ENCODE measurements around the gene TMEM176B. TPM values are rescaled to one million over a fixed set of nuclear protein-coding genes. Genes with fewer than 3 reads are reported as not detected.

The TMEM176B gene
- total and polyA plus RNA-seq, 3 donors from 2014 or later = 3.9 to 69.3 (median 6.6) TPM

- H3K36me3 ChIP-seq (ENCODE audit: low read depth, missing control alignments) = no peaks in the 10 kb centered on the region
- H3K4me3 ChIP-seq = peak overlapping the region in 1 of 2 donors; percentile 1
- no peak for DNase-seq
- no peak for TF ChIP-seq POLR2A (IDR thresholded peaks at IDR 0.05)
- TF ChIP-seq CTCF (IDR thresholded peaks at IDR 0.05) = no peak
- no peaks in the 10 kb centered on the region for H3K9me3 ChIP-seq
- intact Hi-C loops (cut with DNase I; ENCODE audit: low total_unique reads) = no loop called here
- no peak overlapping the region for H3K27ac ChIP-seq
- no peaks in the 10 kb centered on the region for H3K4me1 ChIP-seq
- no peaks in the 10 kb centered on the region for H3K27me3 ChIP-seq
- WGBS, 2 donors = 49 to 56% methylated on average over 10 of the region's 10 CpGs
Observed at GRCh38 chr7:150823484-150824126, 23.4 kb upstream of the TMEM176B start.

- WGBS, 2 donors = 69 to 79% methylated on average over 8 of the region's 8 CpGs
- DNase-seq = no peak
- no peaks in the 10 kb centered on the region for H3K36me3 ChIP-seq (ENCODE audit: low read depth, missing control alignments)
- no peaks in the 10 kb centered on the region for H3K9me3 ChIP-seq
- no peak overlapping the region for H3K4me3 ChIP-seq
- no peaks in the 10 kb centered on the region for H3K4me1 ChIP-seq
- intact Hi-C loops (cut with DNase I; ENCODE audit: low total_unique reads) = no loop called here
- TF ChIP-seq CTCF (IDR thresholded peaks at IDR 0.05) = no peak
- no peak for TF ChIP-seq POLR2A (IDR thresholded peaks at IDR 0.05)
- no peaks in the 10 kb centered on the region for H3K27me3 ChIP-seq
- H3K27ac ChIP-seq = no peak overlapping the region
Observed at GRCh38 chr7:150823043-150823442, 22.9 kb upstream of the TMEM176B start.

- DNase-seq = no peak
- no peaks in the 10 kb centered on the region for H3K9me3 ChIP-seq
- no peaks in the 10 kb centered on the region for H3K4me1 ChIP-seq
- no peak for TF ChIP-seq CTCF (IDR thresholded peaks at IDR 0.05)
- no peaks in the 10 kb centered on the region for H3K36me3 ChIP-seq (ENCODE audit: low read depth, missing control alignments)
- intact Hi-C loops (cut with DNase I; ENCODE audit: low total_unique reads) = no loop called here
- no peak overlapping the region for H3K27ac ChIP-seq
- no peak overlapping the region for H3K4me3 ChIP-seq
- WGBS, 2 donors = 73% methylated on average over 7 of the region's 7 CpGs
- no peaks in the 10 kb centered on the region for H3K27me3 ChIP-seq
Observed at GRCh38 chr7:150820578-150821198, 20.5 kb upstream of the TMEM176B start.

- H3K4me1 ChIP-seq = no peaks in the 10 kb centered on the region
- TF ChIP-seq CTCF (IDR thresholded peaks at IDR 0.05) = no peak
- no peak for TF ChIP-seq POLR2A (IDR thresholded peaks at IDR 0.05)
- WGBS, 2 donors = 57 to 61% methylated on average over 5 of the region's 5 CpGs
- H3K27me3 ChIP-seq = no peaks in the 10 kb centered on the region
- intact Hi-C loops (cut with DNase I; ENCODE audit: low total_unique reads) = no loop called here
- no peak overlapping the region for H3K4me3 ChIP-seq
- H3K27ac ChIP-seq = no peak overlapping the region
- H3K36me3 ChIP-seq (ENCODE audit: low read depth, missing control alignments) = no peaks in the 10 kb centered on the region
- no peak for DNase-seq
- no peaks in the 10 kb centered on the region for H3K9me3 ChIP-seq
Observed at GRCh38 chr7:150820148-150820547, 20.0 kb upstream of the TMEM176B start.

- 95% methylated on average over 2 of the region's 2 CpGs for WGBS, 2 donors
- H3K9me3 ChIP-seq = no peaks in the 10 kb centered on the region
- H3K27ac ChIP-seq = no peak overlapping the region
- no peaks in the 10 kb centered on the region for H3K36me3 ChIP-seq (ENCODE audit: low read depth, missing control alignments)
- TF ChIP-seq CTCF (IDR thresholded peaks at IDR 0.05) = no peak
- DNase-seq = no peak
- no peak overlapping the region for H3K4me3 ChIP-seq
- no peaks in the 10 kb centered on the region for H3K27me3 ChIP-seq
- intact Hi-C loops (cut with DNase I; ENCODE audit: low total_unique reads) = no loop called here
- no peaks in the 10 kb centered on the region for H3K4me1 ChIP-seq
Observed at GRCh38 chr7:150818971-150819370, 18.8 kb upstream of the TMEM176B start.

All from testis (tissue), 3 donors.